Sigmoid colon (tissue), 7 donors: ENCODE results near the gene IL32. TPM values are rescaled to one million over a fixed set of nuclear protein-coding genes. Genes with fewer than 3 reads are reported as not detected.

Experiments
- DNase-seq: peaks from one replicate; pipeline ENCODE4 v3.0.0-alpha.2; 2019
- H3K27ac ChIP-seq, 4 donors: fragments of 200-600 bp; sonication (generic); one replicate each; pipeline ENCODE4 v1.5.1; 2016 to 2019; ENCODE audit warnings: mild to moderate bottlenecking in 1 of 4
- H3K27me3 ChIP-seq, 3 donors: fragments of 200-600 bp; sonication (generic); one replicate each; pipeline ENCODE4 v1.5.1; 2019; ENCODE audit warnings: mild to moderate bottlenecking in 1 of 3
- H3K36me3 ChIP-seq, 4 donors: fragments of 200-600 bp; sonication (generic); one replicate each; pipeline ENCODE4 v1.5.1; 2016 to 2019
- H3K4me1 ChIP-seq, 4 donors: fragments of 200-600 bp; sonication (generic); one replicate each; pipeline ENCODE4 v1.5.1; 2017 to 2019
- H3K4me3 ChIP-seq, 4 donors: fragments of 200-600 bp; sonication (generic); one replicate each; pipeline ENCODE4 v1.5.1; 2017 to 2019; ENCODE audit warnings: mild to moderate bottlenecking in 2 of 4, moderate library complexity in 1 of 4
- H3K9me3 ChIP-seq, 4 donors: fragments of 200-600 bp in 3 of 4; sonication (generic) in 3 of 4; one replicate each; pipeline versions ENCODE4 v1.5.1 to v1.6.1; 2013 to 2019
- EP300 ChIP-seq, 4 donors: sonication (generic); formaldehyde crosslinking; IDR thresholded peaks; one replicate each; pipeline ENCODE4 v1.6.1; 2017; ENCODE audit warnings: antibody characterized with exemption in 4 of 4
- POLR2A ChIP-seq, 2 donors: fragments of 450-650 bp; IDR thresholded peaks; one replicate each; pipeline ENCODE4 v1.6.1; 2016; ENCODE audit warnings: antibody characterized with exemption in 2 of 2, mild to moderate bottlenecking in 2 of 2, moderate library complexity in 2 of 2
- POLR2AphosphoS5 ChIP-seq, 4 donors: sonication (generic); formaldehyde crosslinking; IDR thresholded peaks; one replicate each; pipeline ENCODE4 v1.6.1; 2017; ENCODE audit warnings: antibody characterized with exemption in 4 of 4
- WGBS, 2 donors: extraction: QIAGEN DNeasy Blood & Tissue Kit; methylation state at CpG; one replicate each; pipeline ENCODE4 v1.1.7; 2013; 5-methylcytosine and 5-hydroxymethylcytosine counted together
- intact Hi-C: fragments of 100-400 bp; cut with DNase I; formaldehyde crosslinking; loops from one replicate; pipeline ENCODE4 v1.15.1; 2023
- polyA plus RNA-seq, 3 donors: library from polyadenylated mRNA; stranded (reverse); fragments of 200-250 nt; gene quantifications; one replicate each; pipeline ENCODE4 v1.2.3, GENCODE V29; 2013
- total RNA-seq, 4 donors: library from RNA; depleted of rRNA; stranded (reverse); fragments of >200 nt; gene quantifications; one replicate each; pipeline ENCODE4 v1.1.0, GENCODE V29; 2016
- TF ChIP-seq, protein P1 (sequence below), 4 experiments: fragments of 450-650 bp in 3 of 4; fragments of 200-600 bp in 1 of 4; IDR thresholded peaks; one replicate each; pipeline ENCODE4 v1.5.1; 2016 to 2019; ENCODE audit warnings: antibody characterized with exemption in 4 of 4, mild to moderate bottlenecking in 3 of 4, moderate library complexity in 2 of 4
- donor health status: healthy with polysubstance abuse.
- donor health status: Bipolar disorder and iron deficiency.
- donor health status: healthy.

The IL32 gene
- total and polyA plus RNA-seq, 7 donors, result 8.6 to 2,189 (median 27.1) TPM

DNA sequence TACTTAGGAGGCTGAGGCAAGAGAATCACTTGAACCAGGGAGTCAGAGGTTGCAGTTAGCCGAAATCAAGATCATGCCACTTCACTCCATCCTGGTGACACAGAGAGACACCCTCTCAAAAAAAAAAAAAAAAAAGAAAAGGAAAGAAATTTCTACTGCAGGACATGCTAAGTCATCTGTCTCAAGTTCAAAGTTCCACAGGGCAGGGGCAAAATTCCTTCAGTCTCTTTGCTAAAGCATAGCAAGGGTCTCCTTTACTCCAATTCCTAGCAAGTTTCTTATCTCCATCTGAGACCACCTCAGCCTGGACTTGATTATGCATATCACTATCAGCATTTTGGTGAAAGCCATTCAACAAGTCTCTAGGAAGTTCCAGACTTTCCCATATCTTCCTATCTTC, 19.1 kb downstream of the IL32 start:
- WGBS, 2 donors, result 84 to 94% methylated on average over 1 of the region's 1 CpG
- H3K27ac ChIP-seq, result no peak overlapping the region
- TF ChIP-seq POLR2AphosphoS5 (IDR thresholded peaks at IDR 0.05) (no peak), EP300 (IDR thresholded peaks at IDR 0.05) (no peak), POLR2A (IDR thresholded peaks at IDR 0.05) (no peak)
- TF ChIP-seq, protein P1, sequence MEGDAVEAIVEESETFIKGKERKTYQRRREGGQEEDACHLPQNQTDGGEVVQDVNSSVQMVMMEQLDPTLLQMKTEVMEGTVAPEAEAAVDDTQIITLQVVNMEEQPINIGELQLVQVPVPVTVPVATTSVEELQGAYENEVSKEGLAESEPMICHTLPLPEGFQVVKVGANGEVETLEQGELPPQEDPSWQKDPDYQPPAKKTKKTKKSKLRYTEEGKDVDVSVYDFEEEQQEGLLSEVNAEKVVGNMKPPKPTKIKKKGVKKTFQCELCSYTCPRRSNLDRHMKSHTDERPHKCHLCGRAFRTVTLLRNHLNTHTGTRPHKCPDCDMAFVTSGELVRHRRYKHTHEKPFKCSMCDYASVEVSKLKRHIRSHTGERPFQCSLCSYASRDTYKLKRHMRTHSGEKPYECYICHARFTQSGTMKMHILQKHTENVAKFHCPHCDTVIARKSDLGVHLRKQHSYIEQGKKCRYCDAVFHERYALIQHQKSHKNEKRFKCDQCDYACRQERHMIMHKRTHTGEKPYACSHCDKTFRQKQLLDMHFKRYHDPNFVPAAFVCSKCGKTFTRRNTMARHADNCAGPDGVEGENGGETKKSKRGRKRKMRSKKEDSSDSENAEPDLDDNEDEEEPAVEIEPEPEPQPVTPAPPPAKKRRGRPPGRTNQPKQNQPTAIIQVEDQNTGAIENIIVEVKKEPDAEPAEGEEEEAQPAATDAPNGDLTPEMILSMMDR (IDR thresholded peaks at IDR 0.05), result no peak
- intact Hi-C loops, result no loop called here
- no peaks in the 10 kb centered on the region for H3K36me3 ChIP-seq
- no peaks in the 10 kb centered on the region for H3K4me1 ChIP-seq
- no peaks in the 10 kb centered on the region for H3K9me3 ChIP-seq
- no peak for DNase-seq
- no peaks in the 10 kb centered on the region for H3K27me3 ChIP-seq
- no peak overlapping the region for H3K4me3 ChIP-seq

DNA sequence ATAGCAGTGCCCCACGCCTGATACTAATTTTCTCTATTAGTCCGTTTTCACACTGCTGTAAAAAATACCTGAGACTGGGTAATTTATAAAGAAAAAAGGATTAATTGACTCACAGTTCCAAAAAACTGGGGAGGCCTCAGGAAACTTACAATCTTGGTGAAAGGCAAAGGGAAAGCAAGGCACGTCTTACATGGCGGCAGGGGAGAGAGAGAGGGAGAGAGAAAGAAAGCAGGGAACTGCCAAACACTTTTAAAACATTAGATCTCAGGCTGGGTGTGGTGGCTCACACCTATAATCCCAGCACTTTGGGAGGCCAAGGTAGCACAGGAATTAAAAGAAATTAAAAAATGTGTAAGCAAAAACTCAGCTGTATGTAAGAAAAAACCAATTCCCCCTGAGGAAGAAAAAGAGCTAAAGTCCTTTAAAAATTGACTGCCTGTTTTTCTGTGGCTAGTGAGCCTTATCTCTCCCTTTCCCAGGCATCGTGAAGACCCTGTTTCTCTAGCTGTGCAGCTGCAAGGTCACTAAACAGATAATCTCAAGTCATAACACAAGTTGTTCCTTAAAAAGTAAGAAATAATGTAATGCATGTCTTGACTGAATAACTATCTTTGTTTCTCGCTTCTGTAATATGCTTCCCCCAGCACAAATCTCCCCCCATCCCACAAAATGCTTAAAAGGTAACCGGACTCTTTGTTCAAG, 19.7 kb downstream of the IL32 start:
- 82% methylated on average over 7 of the region's 7 CpGs for WGBS, 2 donors
- Histone ChIP-seq H3K9me3 (no peaks in the 10 kb centered on the region), H3K27ac (no peak overlapping the region), H3K36me3 (no peaks in the 10 kb centered on the region), H3K27me3 (no peaks in the 10 kb centered on the region), H3K4me3 (no peak overlapping the region), H3K4me1 (no peaks in the 10 kb centered on the region)
- TF ChIP-seq POLR2A (IDR thresholded peaks at IDR 0.05), result no peak
- TF ChIP-seq EP300 (IDR thresholded peaks at IDR 0.05), result no peak
- TF ChIP-seq, protein P1 (IDR thresholded peaks at IDR 0.05), result no peak
- no peak for TF ChIP-seq POLR2AphosphoS5 (IDR thresholded peaks at IDR 0.05)
- intact Hi-C loops, result no loop called here
- no peak for DNase-seq

- DNase-seq, result no peak
- Histone ChIP-seq H3K4me3 (peak overlapping the region in 3 of 4 donors; percentile 17 to 33 (median 19)), H3K4me1 (no peaks in the 10 kb centered on the region), H3K27ac (no peak overlapping the region), H3K27me3 (no peaks in the 10 kb centered on the region), H3K36me3 (no peaks in the 10 kb centered on the region), H3K9me3 (no peaks in the 10 kb centered on the region)
- TF ChIP-seq POLR2A (IDR thresholded peaks at IDR 0.05), result no peak
- TF ChIP-seq POLR2AphosphoS5 (IDR thresholded peaks at IDR 0.05), result no peak
- TF ChIP-seq, protein P1 (IDR thresholded peaks at IDR 0.05), result no peak
- TF ChIP-seq EP300 (IDR thresholded peaks at IDR 0.05), result no peak
- 73 to 82% methylated on average over 17 of the region's 17 CpGs for WGBS, 2 donors
- intact Hi-C loops, result no loop called here
Observed at GRCh38 chr16:3085868-3086595, 20.6 kb downstream of the IL32 start.

DNA sequence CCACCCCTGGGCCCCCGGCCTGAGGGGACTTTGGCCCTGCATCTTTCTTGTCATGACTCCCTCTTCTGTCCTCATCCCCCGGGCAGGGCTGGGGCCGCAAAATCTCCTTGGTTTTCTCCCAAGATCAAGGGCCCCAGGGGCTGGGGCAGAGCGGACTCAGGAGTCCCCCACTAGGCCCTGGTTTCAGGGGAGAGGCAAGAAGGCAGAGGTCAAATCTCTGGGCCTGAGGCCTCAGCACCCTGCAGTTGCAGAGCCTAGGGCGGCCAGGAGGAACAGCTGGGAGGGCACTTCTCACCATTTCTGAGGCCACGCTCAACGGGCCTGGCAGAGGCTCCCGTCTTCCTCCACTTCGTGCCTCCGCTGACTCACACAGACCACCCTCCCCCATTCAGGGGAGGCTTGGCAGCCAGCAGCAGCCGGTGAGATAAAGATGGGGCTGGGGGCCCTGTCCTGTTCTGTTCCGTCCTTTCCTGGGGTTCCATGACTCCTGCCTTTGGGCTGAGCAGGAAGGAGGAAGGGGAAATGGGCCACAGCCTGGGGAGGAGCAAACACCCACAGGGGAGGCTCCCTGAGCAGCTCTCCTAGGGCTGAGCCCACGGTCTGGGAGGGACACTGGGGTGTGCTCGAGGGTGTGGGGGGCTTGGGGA, 21.3 kb downstream of the IL32 start:
- peak overlapping the region in 3 of 4 donors; percentile 17 to 33 (median 19) for H3K4me3 ChIP-seq

More for the DNA sequence above, 21.3 kb downstream of the IL32 start:
- Histone ChIP-seq H3K27ac (peak overlapping the region; percentile 11 to 60 (median 31)), H3K4me1 (no peaks in the 10 kb centered on the region), H3K36me3 (no peaks in the 10 kb centered on the region), H3K27me3 (peaks cover 0 to 2% (median 0%) of the 10 kb centered on the region in 3 donors), H3K9me3 (no peaks in the 10 kb centered on the region)
- no peak for DNase-seq
- TF ChIP-seq POLR2A (IDR thresholded peaks at IDR 0.05) (no peak), POLR2AphosphoS5 (IDR thresholded peaks at IDR 0.05) (no peak), EP300 (IDR thresholded peaks at IDR 0.05) (no peak)
- TF ChIP-seq, protein P1 (IDR thresholded peaks at IDR 0.05), result no peak
- WGBS, 2 donors, result 49 to 68% methylated on average over 14 of the region's 14 CpGs
- intact Hi-C loops, result no loop called here
